GM12801 (cell line): Measurements from ENCODE around the gene PRSS12.

ENCODE experiments used
- TF ChIP-seq, protein P1 (sequence below): IDR thresholded peaks from one replicate; pipeline ENCODE4 v1.5.1; 2011; ENCODE audit warnings: control low read depth; ENCODE audit not compliant: insufficient read length; ENCODE audit errors: extremely low read depth

Gene PRSS12

DNA sequence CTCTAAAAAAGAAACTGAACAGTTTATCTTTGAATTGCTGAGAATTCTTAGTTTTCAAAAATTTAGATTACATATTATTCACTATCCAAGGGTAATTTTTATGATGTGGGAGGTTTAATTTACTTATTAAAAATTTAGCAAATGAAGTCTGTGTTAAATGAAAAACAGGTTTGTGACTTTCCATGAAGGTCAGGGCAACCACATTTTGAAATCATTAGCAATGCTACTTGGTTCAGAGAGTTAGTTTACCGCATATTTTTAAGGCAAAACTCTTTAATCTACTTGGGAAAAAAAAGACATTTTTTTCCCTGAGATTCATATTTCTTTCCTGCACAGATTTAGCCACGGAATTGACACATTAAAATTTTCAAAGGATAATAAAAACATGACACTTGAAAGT is 37.3 kb upstream of the PRSS12 start:
- TF ChIP-seq, protein P1, sequence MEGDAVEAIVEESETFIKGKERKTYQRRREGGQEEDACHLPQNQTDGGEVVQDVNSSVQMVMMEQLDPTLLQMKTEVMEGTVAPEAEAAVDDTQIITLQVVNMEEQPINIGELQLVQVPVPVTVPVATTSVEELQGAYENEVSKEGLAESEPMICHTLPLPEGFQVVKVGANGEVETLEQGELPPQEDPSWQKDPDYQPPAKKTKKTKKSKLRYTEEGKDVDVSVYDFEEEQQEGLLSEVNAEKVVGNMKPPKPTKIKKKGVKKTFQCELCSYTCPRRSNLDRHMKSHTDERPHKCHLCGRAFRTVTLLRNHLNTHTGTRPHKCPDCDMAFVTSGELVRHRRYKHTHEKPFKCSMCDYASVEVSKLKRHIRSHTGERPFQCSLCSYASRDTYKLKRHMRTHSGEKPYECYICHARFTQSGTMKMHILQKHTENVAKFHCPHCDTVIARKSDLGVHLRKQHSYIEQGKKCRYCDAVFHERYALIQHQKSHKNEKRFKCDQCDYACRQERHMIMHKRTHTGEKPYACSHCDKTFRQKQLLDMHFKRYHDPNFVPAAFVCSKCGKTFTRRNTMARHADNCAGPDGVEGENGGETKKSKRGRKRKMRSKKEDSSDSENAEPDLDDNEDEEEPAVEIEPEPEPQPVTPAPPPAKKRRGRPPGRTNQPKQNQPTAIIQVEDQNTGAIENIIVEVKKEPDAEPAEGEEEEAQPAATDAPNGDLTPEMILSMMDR: no peak

DNA sequence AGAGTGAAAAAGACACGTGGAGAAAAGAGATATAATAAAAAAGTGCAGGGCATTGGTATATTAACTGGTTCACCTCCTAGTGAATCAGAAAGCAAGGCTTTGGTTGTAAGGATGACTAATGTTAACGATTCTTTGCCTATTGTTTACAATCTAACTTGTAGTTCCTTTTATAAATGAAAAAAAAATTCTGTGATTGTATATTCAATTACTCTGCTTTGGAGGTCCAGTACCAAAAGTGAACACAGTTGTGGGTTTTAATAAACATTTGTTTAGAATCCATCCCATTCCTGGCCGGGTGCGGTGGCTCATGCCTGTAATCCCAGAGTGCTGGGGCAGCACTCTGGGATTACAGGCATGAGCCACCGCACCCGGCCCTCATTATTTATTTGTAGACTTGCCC is 36.9 kb upstream of the PRSS12 start:
- TF ChIP-seq, protein P1: no peak

DNA sequence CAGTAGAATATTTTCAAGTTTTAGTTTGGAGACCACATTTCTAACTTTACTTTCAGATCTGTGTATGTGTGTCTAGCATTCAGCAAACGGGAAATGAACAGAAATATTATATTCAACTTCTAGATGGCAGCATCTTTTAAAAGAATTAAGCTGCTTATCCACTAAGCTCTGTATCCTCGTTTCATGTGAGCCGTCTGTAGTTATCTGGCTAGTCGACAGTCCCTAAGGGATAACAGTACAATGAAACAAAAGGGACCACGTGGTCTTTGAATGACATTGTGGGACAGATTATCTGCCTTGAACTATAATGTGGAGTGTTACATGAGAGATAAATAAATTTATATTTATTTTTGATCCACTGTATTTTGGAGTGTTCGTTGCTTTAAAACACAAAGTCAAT is 35.8 kb upstream of the PRSS12 start:
- TF ChIP-seq, protein P1: no peak

DNA sequence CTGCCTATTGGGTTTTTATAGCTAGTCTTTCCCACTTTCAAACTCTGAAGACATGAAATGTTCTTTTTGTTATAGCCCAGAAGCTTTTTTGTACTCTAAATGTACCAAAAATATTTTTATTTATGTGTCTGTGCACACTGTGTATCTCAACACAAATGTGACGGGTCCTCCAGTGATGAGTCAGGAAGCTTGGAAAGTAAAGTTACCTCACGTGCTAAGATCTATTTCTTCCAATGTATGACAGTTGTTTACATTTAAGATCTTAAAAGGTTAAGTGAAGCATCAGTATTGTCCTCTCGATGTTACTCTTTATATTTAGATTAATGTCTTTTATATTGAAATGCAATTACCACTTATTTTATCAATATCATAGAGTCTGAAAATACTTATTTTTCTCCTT is 29.1 kb upstream of the PRSS12 start:
- TF ChIP-seq, protein P1: no peak

DNA sequence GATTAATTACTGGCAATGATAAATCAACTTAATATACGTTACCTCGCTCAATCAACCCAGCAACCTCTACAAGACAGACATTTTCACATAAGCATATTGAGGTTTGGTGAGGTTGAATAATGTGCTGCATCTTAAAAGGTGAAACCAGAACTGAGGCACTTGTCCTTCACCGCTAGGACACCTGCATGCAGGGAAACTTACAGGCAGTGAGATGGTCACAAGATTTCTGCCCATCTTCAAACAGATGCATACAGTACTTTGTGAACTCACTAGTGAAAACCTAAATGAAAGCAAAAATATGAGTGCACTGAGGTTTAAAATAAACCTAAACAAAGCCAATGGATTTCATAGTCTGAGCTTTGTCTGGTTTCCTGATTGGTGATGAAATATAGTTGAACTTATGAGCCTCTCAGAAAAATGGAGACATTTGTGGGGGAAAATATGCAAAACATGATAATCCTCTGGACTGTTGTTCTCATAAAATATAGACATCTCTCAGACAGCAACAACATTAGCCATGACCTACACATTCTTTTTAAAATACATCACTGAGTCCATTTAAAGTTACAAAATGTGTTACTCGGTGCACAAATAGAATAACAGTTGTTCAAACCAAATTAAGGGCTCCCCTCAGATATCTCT is 20.9 kb upstream of the PRSS12 start:
- TF ChIP-seq, protein P1: no peak

DNA sequence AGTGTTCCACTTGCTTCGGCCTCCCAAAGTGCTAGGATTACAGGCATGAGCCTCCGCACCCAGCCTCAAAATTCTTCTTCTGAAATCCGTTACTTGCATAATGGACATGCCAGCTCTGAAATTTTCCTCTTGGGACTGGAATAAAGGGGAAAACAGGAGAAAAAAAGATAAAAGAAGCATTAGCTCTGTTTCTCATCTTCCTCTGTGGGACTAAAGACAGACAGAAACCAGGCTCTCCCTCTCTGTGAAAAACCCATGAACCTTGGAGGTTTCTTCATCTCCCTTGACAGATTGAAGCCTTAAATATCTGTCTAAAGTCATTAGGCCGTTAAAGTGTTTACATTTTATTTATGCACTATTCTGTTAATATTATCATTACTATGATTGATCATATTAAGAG is 19.4 kb upstream of the PRSS12 start:
- TF ChIP-seq, protein P1: no peak

DNA sequence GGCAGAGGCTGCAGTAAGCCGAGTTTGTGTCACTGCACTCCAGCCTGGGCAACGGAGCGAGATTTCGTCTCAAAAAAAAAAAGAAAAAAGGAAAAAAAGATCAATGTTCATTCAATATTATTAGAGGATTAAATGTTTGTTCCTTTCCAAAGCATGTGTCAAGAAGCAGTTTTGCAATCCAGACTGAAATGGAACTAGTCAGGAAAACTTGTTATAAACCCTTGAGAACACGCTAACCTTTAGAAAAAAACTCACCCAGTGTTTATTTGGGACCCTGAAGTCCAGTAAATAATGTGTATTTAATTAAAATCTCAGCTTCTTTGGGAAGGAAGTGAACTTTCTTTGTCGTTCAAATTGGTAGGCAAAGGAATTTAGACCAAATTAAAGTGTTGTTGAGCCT is 16.4 kb upstream of the PRSS12 start:
- TF ChIP-seq, protein P1: no peak

DNA sequence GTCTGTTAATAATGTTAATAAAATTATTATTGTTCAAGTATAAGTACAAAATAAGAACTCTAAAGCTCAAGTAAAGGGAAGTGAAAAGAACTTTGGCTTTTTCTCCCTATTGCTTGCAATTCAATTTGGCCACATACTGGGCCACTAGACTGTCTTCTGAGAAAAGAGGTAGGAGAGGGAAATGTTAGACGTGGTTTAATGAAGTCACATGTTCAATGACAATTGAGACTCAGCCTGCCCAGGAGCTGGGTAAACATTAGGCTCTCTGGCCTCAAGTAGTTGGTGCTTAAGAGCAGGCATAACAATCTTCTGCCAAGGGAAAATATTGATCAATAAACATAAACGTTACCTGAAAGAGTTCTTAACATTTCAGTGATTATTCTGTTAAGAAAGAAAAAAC is 15.1 kb upstream of the PRSS12 start:
- TF ChIP-seq, protein P1: no peak
